GM12865 (cell line): Measurements from ENCODE around the gene NUDT4.
A peak's percentile ranks its signal among the peaks of the same experiment; 100 is the strongest.

Experiments
- DNase-seq: peaks from one replicate; pipeline ENCODE4 v3.0.0; 2010; ENCODE audit warnings: low read depth
- H3K4me3 ChIP-seq: 2 replicates; pipeline ENCODE4 v1.5.1; 2011; ENCODE audit warnings: mild to moderate bottlenecking, low read depth, low read length, control low read depth
- TF ChIP-seq, protein P1 (sequence below): IDR thresholded peaks from 2 replicates; pipeline ENCODE4 v1.5.1; 2011; ENCODE audit warnings: low read length, control low read depth, low read depth, inconsistent platforms; ENCODE audit not compliant: insufficient read depth; ENCODE audit errors: missing control alignments

NUDT4 gene

DNA sequence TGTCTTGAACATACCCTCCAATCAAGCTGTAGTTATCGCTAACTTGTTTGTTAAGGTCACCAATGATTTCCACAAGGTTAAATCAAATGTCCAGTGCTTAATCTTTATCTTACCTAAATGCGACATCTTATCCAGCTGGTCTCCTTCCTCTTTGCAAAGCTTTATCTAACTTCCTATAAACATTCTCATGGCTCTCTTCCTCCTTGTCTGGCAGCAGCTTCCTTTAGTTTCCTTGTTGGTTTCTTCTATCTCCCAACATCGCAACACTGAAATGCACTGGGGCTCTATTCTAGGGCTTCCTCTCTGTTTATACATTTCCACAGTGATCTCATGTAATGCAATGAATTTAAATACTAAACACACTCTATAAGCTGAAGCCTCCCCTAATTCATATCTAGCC, 35.3 kb downstream of the NUDT4 start:
- no peak for DNase-seq
- TF ChIP-seq, protein P1, sequence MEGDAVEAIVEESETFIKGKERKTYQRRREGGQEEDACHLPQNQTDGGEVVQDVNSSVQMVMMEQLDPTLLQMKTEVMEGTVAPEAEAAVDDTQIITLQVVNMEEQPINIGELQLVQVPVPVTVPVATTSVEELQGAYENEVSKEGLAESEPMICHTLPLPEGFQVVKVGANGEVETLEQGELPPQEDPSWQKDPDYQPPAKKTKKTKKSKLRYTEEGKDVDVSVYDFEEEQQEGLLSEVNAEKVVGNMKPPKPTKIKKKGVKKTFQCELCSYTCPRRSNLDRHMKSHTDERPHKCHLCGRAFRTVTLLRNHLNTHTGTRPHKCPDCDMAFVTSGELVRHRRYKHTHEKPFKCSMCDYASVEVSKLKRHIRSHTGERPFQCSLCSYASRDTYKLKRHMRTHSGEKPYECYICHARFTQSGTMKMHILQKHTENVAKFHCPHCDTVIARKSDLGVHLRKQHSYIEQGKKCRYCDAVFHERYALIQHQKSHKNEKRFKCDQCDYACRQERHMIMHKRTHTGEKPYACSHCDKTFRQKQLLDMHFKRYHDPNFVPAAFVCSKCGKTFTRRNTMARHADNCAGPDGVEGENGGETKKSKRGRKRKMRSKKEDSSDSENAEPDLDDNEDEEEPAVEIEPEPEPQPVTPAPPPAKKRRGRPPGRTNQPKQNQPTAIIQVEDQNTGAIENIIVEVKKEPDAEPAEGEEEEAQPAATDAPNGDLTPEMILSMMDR, result no peak
- H3K4me3 ChIP-seq, result no peak overlapping the region

DNA sequence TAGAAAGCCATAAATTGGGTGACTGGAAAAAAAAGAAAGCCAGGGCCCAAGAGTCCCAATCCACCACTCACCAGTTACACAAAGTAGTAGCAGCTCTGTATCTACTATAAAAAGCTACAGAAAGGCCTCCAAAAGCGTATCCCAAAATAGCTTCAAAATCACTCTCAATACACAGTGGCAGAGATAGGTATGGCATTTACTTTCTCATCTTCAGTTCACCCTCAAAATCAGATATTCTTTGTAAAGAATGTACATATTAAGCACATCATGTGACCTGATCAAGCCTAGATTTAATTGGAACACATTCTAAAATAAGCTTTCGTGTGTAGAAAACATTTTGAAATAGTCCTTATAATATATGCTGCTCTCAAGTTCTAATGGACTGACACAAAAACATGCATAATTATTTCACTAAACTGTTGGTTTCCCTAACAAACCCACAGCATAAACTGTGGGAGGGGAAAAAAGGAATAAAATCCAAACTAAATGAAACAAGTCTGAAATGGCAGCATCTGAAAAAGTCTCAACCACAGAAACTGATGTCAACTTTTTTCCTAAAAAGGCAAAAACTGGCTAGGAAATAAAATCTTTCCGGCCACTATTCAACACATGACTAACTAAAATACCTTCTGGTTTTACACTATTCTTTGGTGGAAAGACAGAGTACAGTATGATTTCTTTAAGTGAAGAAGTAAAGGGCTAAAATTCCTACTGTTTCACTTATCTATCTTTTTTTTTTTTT, 38.2 kb downstream of the NUDT4 start:
- no peak for DNase-seq
- peak overlapping the region; percentile 20 for H3K4me3 ChIP-seq
- TF ChIP-seq, protein P1, result no peak

DNA sequence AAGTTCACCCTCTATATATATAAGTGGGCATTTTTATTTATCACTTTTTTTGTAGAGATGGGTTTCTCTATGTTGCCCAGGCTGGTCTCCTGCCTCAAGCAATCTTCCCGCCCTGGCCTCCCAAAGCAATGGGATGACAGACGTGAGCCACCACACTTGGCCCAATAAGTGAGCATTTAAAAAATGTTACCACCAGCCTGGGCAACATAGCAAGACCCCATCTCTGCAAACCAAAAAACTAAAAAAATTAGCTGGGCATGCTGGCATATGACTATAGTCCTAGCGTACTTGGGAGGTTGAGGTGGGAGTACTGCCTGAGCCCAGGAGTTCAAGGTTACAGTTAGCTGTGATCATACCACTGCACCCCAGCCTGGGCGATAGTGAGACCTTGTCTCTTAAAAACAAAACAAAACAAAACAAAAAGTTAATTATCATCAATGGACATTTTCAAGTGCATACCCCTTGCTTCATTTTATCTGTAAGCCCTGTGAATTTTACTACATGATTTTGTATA, 40.3 kb downstream of the NUDT4 start:
- no peak overlapping the region for H3K4me3 ChIP-seq
- no peak for DNase-seq
- TF ChIP-seq, protein P1, result no peak

DNA sequence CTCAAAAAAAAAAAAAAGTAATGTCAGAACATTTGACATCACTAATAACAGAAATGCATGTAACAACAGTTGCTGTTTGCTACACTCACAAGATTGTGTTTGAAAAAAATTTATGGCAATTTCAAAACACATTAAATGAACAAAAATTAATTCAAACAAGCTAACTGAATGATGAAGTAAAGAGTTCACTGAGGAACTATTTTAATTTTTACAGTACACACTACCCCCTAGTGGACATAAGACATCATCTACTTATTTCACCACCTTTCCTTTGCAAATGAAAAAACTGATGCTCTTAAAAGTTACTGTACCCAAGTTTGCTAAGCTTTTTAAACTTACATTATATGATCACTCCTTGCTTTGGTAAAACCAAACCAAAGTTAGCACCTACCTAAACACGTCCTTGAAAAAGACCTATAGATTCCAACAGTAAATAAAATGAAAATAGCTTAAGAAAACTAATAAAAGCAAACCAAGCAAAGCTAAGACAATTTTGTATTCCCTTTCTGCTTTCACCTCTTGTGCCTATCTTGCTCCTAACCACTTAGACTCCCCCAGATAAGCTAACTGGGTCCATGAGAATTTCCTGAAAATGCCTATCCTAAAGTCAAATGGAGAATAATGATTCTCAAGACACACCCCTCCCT, 41.8 kb downstream of the NUDT4 start:
- H3K4me3 ChIP-seq, result no peak overlapping the region
- DNase-seq, result peak; percentile 63
- TF ChIP-seq, protein P1, result peak; percentile 49

DNA sequence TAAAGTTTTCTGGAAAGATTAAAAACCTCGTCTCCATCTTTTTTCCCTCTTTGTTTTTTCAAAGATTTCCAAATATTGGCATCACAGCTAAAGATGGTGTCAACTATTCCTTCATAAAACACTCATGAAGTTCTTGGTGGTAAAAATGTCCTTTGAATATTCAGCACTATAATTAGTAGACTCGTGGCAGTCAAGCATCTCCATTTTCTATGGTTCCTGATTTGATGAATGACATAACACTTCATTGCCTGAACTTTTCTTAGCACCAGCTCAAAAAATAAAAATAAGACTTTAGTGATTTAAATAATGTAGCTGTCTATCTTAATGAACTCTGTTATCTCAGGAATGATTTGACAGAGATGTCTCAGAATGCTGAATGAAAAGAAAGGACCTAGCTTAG, 44.3 kb downstream of the NUDT4 start:
- DNase-seq, result no peak
- H3K4me3 ChIP-seq, result no peak overlapping the region; the same call in 1 of the 2 replicates
- TF ChIP-seq, protein P1, result no peak

DNA sequence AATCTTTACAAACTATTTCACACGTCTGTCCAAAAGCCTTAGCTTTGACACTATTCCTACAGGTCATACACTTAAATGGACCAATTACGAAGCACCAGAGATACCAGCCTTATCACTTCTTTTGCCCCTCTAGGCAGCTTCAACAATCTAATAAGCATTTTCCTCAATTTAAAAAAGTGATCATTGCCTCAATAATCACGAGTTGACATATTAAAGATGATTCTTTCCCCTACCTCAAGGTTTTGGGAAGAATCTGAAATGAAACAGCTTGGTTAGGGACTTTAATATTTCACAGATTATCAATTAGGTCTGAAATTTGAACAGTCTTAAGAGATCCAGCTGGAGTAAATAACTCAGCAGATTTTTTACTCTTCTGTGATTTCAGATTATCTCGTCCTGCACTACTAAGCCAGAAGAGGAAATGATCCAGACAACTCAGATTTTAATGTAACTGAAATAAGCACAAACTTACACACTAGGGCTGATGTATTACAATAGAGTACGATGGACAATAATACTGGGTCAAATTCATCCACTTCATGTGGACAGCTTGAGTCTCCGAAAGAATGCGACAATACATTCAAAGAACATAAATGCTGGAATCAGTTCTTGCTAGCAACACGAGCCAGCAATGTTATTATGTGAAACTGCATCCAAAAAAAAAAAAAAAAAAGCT, 48.1 kb downstream of the NUDT4 start:
- TF ChIP-seq, protein P1, result no peak
- DNase-seq, result no peak
- H3K4me3 ChIP-seq, result peak overlapping the region; percentile 32
